Lung (tissue), 12 donors: Measurements from ENCODE around the gene BAK1. TPM values are rescaled to one million over a fixed set of nuclear protein-coding genes. Genes with fewer than 3 reads are reported as not detected.

Experiments used
- ATAC-seq: fragments of 200-7000 bp; cut with Tn5 transposase; one replicate; pipeline ENCODE4 v1.9.1; 2020; ENCODE audit warnings: moderate number of reproducible peaks; ENCODE audit not compliant: insufficient read depth, low FRiP score
- DNase-seq, 3 donors: peaks; one replicate each; pipeline ENCODE4 v3.0.0-alpha.2; 2013 to 2017
- H3K27ac ChIP-seq, 2 donors: one replicate each; pipeline ENCODE4 v1.5.1; 2013; ENCODE audit warnings: mild to moderate bottlenecking in 2 of 2, moderate library complexity in 2 of 2, control low read depth in 1 of 2, inconsistent platforms in 1 of 2, low read depth in 1 of 2, low read length in 1 of 2
- H3K27me3 ChIP-seq, 3 donors: one replicate each; pipeline ENCODE4 v1.5.1; 2013; ENCODE audit warnings: low read length in 2 of 3; ENCODE audit not compliant: control insufficient read depth in 3 of 3, insufficient read depth in 3 of 3
- H3K36me3 ChIP-seq, 4 donors: one replicate each; pipeline ENCODE4 v1.5.1; 2013; ENCODE audit warnings: low read length in 4 of 4, mild to moderate bottlenecking in 1 of 4, moderate library complexity in 1 of 4; ENCODE audit not compliant: control insufficient read depth in 4 of 4, insufficient read depth in 4 of 4
- H3K4me1 ChIP-seq, 5 donors: one replicate each; pipeline ENCODE4 v1.5.1; 2013; ENCODE audit warnings: low read length in 5 of 5, mild to moderate bottlenecking in 2 of 5, moderate library complexity in 1 of 5; ENCODE audit not compliant: control insufficient read depth in 5 of 5, insufficient read depth in 5 of 5
- H3K4me3 ChIP-seq: one replicate; pipeline ENCODE4 v1.5.1; 2013; ENCODE audit warnings: mild to moderate bottlenecking, control low read depth, moderate library complexity
- H3K9ac ChIP-seq, 2 donors: one replicate each; pipeline ENCODE4 v1.5.1; 2013; ENCODE audit warnings: low read length in 2 of 2, control low read depth in 1 of 2; ENCODE audit not compliant: insufficient read depth in 1 of 2
- H3K9me3 ChIP-seq, 4 donors: one replicate each; pipeline ENCODE4 v1.5.1; 2013; ENCODE audit warnings: low read length in 3 of 4, mild to moderate bottlenecking in 1 of 4, moderate library complexity in 1 of 4; ENCODE audit not compliant: control insufficient read depth in 4 of 4, insufficient read depth in 3 of 4
- CTCF ChIP-seq: IDR thresholded peaks from 2 replicates; pipeline ENCODE4 v1.5.1; 2012; ENCODE audit warnings: mild to moderate bottlenecking; ENCODE audit errors: control extremely low read depth, extremely low read depth
- WGBS, 2 donors: extraction: QIAGEN DNeasy Blood & Tissue Kit; methylation state at CpG; one replicate each; pipeline ENCODE4 v1.1.7; 2013; 5-methylcytosine and 5-hydroxymethylcytosine counted together
- polyA plus RNA-seq, 2 donors: library from polyadenylated mRNA; stranded (reverse); fragments of 200-250 nt; gene quantifications; one replicate each; pipeline ENCODE4 v1.2.1, GENCODE V29; 2013
- total RNA-seq, 2 donors: library from RNA; depleted of rRNA in 1 of 2; stranded (reverse); fragments of >200 nt in 1 of 2; gene quantifications; one replicate each; pipeline ENCODE4 v1.2.1, GENCODE V29; 2014 to 2021
- donor health status: control.
- donor health status: control.
- donor health status: Bipolar disorder and iron deficiency.
- donor health status: healthy.
- donor health status: DM: yes; HTN: yes; CAD: no.

Gene BAK1
- total and polyA plus RNA-seq, 4 donors = 7.4 to 25.6 (median 18.9) TPM

GRCh38 chr6:33607126-33607783 lies 27.2 kb upstream of the BAK1 start:
- Histone ChIP-seq H3K9ac (no peak overlapping the region), H3K36me3 (no peaks in the 10 kb centered on the region), H3K4me1 (peaks cover 3 to 34% (median 12%) of the 10 kb centered on the region in 5 donors), H3K27ac (no peak overlapping the region), H3K27me3 (no peaks in the 10 kb centered on the region), H3K9me3 (peaks cover 0 to 6% (median 2%) of the 10 kb centered on the region in 4 donors), H3K4me3 (no peak overlapping the region)
- WGBS, 2 donors = 82 to 90% methylated on average over 8 of the region's 8 CpGs
- no peak for ATAC-seq
- no peak for TF ChIP-seq CTCF
- DNase-seq = no peak

- peaks cover 0 to 6% (median 2%) of the 10 kb centered on the region in 4 donors for H3K9me3 ChIP-seq
- peaks cover 3 to 34% (median 12%) of the 10 kb centered on the region in 5 donors for H3K4me1 ChIP-seq
- no peaks in the 10 kb centered on the region for H3K36me3 ChIP-seq
- no peak overlapping the region for H3K27ac ChIP-seq
- DNase-seq (no peak), ATAC-seq (no peak)
- H3K27me3 ChIP-seq = no peaks in the 10 kb centered on the region
- no peak for TF ChIP-seq CTCF
- 92 to 98% methylated on average over 2 of the region's 2 CpGs for WGBS, 2 donors
- H3K9ac ChIP-seq = no peak overlapping the region
- no peak overlapping the region for H3K4me3 ChIP-seq
Observed at GRCh38 chr6:33606642-33607041, 26.6 kb upstream of the BAK1 start.

GRCh38 chr6:33604941-33605854 lies 25.1 kb upstream of the BAK1 start:
- Histone ChIP-seq H3K9me3 (peaks cover 0 to 6% (median 2%) of the 10 kb centered on the region in 4 donors), H3K4me1 (peaks cover 2 to 24% (median 8%) of the 10 kb centered on the region in 5 donors), H3K9ac (no peak overlapping the region), H3K36me3 (no peaks in the 10 kb centered on the region), H3K4me3 (no peak overlapping the region), H3K27ac (no peak overlapping the region), H3K27me3 (no peaks in the 10 kb centered on the region)
- WGBS, 2 donors = 87 to 89% methylated on average over 4 of the region's 4 CpGs
- ATAC-seq (no peak), DNase-seq (no peak)
- TF ChIP-seq CTCF = no peak
